Activated CD4-positive, alpha-beta T cell treated with anti-CD3 and anti-CD28 coated beads, Interleukin-2, Interleukin-4, amounts not matched to agents 100 ng/mL and 50 ng/mL, durations not matched to agents 16 hours and 8 hours (primary cell): ENCODE measurements around the gene MAGEC1.
"Not testable (repeated sequence)": the region's sequence is repeated elsewhere in the genome, so short reads cannot be mapped to it uniquely, and the experiment has no call there.

Experiments
- DNase-seq: peaks from one replicate; pipeline ENCODE4 v3.0.0-alpha.2; 2020; ENCODE audit warnings: low spot score

The MAGEC1 gene

GRCh38 chrX:141903400-141904155 lies at the start of gene MAGEC1:
MAGEC1 (plus strand) TSS chrX:141903894; CDS start chrX:141905073, 1,179 bp downstream.
- no peak for DNase-seq

- no peak for DNase-seq
Measured at GRCh38 chrX:141857479-141857878, 46.2 kb upstream of the MAGEC1 start.

GRCh38 chrX:141879616-141880015 lies 24.1 kb upstream of the MAGEC1 start:
- no peak for DNase-seq

GRCh38 chrX:141888811-141889210 lies 14.9 kb upstream of the MAGEC1 start:
- DNase-seq: not testable (repeated sequence)

- DNase-seq: no peak
Measured at GRCh38 chrX:141894733-141895132, 9.0 kb upstream of the MAGEC1 start.

GRCh38 chrX:141897690-141898089 lies 6.0 kb upstream of the MAGEC1 start:
- no peak for DNase-seq

- no peak for DNase-seq
Measured at GRCh38 chrX:141902366-141902765, 1.3 kb upstream of the MAGEC1 start.

GRCh38 chrX:141904262-141904661 lies 568 bp downstream of the MAGEC1 start:
- DNase-seq: no peak

- DNase-seq: no peak
Measured at GRCh38 chrX:141917801-141918200, 14.1 kb downstream of the MAGEC1 start.

GRCh38 chrX:141924293-141924692 lies 20.6 kb downstream of the MAGEC1 start:
- DNase-seq: no peak

- no peak for DNase-seq
Measured at GRCh38 chrX:141928432-141928831, 24.7 kb downstream of the MAGEC1 start.

GRCh38 chrX:141934059-141934641 lies 30.5 kb downstream of the MAGEC1 start:
- no peak for DNase-seq

- no peak for DNase-seq
Measured at GRCh38 chrX:141935645-141936044, 32.0 kb downstream of the MAGEC1 start.

- no peak for DNase-seq
Measured at GRCh38 chrX:141936080-141936479, 32.4 kb downstream of the MAGEC1 start.

- no peak for DNase-seq
Measured at GRCh38 chrX:141941234-141941633, 37.5 kb downstream of the MAGEC1 start.

- no peak for DNase-seq
Measured at GRCh38 chrX:141945426-141945825, 41.7 kb downstream of the MAGEC1 start.

- DNase-seq: no peak
Measured at GRCh38 chrX:141947350-141947749, 43.7 kb downstream of the MAGEC1 start.

- DNase-seq: no peak
Measured at GRCh38 chrX:141952603-141953002, 48.9 kb downstream of the MAGEC1 start.

- no peak for DNase-seq
Measured at GRCh38 chrX:141958675-141959074, 55.0 kb downstream of the MAGEC1 start.
